H9 (cell line): ENCODE results near the gene DMD. TPM values are rescaled to one million over a fixed set of nuclear protein-coding genes. Genes with fewer than 3 reads are reported as not detected.

Experiments
- DNase-seq: peaks from one replicate; pipeline ENCODE4 v3.0.0-alpha.2; 2017
- H2AFZ ChIP-seq: one replicate; pipeline ENCODE4 v1.6.1; 2013; ENCODE audit warnings: mild to moderate bottlenecking, low read length, control low read depth, moderate library complexity
- H2AK5ac ChIP-seq: 2 replicates; pipeline ENCODE4 v1.6.1; 2013; ENCODE audit warnings: low read length, control low read depth, mixed read lengths; ENCODE audit not compliant: insufficient read length
- H2BK120ac ChIP-seq: one replicate; pipeline ENCODE4 v1.6.1; 2013; ENCODE audit warnings: low read depth, mild to moderate bottlenecking, low read length, control low read depth, inconsistent platforms; ENCODE audit not compliant: poor library complexity, severe bottlenecking
- H2BK12ac ChIP-seq: 2 replicates; pipeline ENCODE4 v1.6.1; 2013; ENCODE audit warnings: low read length, control low read depth, mixed read lengths, low read depth; ENCODE audit not compliant: insufficient read length
- H2BK15ac ChIP-seq: 2 replicates; pipeline ENCODE4 v1.6.1; 2013; ENCODE audit warnings: low read depth, low read length, control low read depth
- H2BK20ac ChIP-seq: one replicate; pipeline ENCODE4 v1.6.1; 2013; ENCODE audit warnings: low read depth, mild to moderate bottlenecking, low read length, control low read depth, inconsistent platforms; ENCODE audit not compliant: poor library complexity, severe bottlenecking
- H2BK5ac ChIP-seq: 2 replicates; pipeline ENCODE4 v1.6.1; 2013; ENCODE audit warnings: low read length, control low read depth, mixed read lengths; ENCODE audit not compliant: insufficient read length
- H3K14ac ChIP-seq: 2 replicates; pipeline ENCODE4 v1.6.1; 2013; ENCODE audit warnings: low read length, control low read depth; ENCODE audit not compliant: insufficient read depth
- H3K18ac ChIP-seq: 2 replicates; pipeline ENCODE4 v1.6.1; 2013; ENCODE audit warnings: low read depth, mild to moderate bottlenecking, mixed read lengths, low read length, control low read depth; ENCODE audit not compliant: insufficient read length
- H3K23ac ChIP-seq: 2 replicates; pipeline ENCODE4 v1.6.1; 2013; ENCODE audit warnings: low read length, control low read depth, mixed read lengths, low read depth; ENCODE audit not compliant: insufficient read length
- H3K23me2 ChIP-seq: 2 replicates; pipeline ENCODE4 v1.6.1; 2013; ENCODE audit warnings: low read depth, mild to moderate bottlenecking, mixed read lengths, low read length, control low read depth; ENCODE audit not compliant: insufficient read length, poor library complexity, severe bottlenecking
- H3K27ac ChIP-seq: 2 replicates; pipeline ENCODE4 v1.5.1; 2013; ENCODE audit warnings: low read length, control low read depth, mixed read lengths, low read depth; ENCODE audit not compliant: insufficient read length
- H3K27me3 ChIP-seq: 2 replicates; pipeline ENCODE4 v1.6.1; 2013; ENCODE audit warnings: low read length, control low read depth, inconsistent platforms; ENCODE audit not compliant: insufficient read depth
- H3K4ac ChIP-seq: 2 replicates; pipeline ENCODE4 v1.6.1; 2013; ENCODE audit warnings: low read depth, mild to moderate bottlenecking, control low read depth, inconsistent platforms, low read length, moderate library complexity
- H3K4me1 ChIP-seq: 2 replicates; pipeline ENCODE4 v1.6.1; 2013; ENCODE audit warnings: low read length, control low read depth, inconsistent platforms; ENCODE audit not compliant: insufficient read depth
- H3K4me2 ChIP-seq: 2 replicates; pipeline ENCODE4 v1.6.1; 2013; ENCODE audit warnings: low read length, control low read depth, mixed read lengths; ENCODE audit not compliant: insufficient read length, insufficient read depth
- H3K56ac ChIP-seq: 2 replicates; pipeline ENCODE4 v1.6.1; 2013; ENCODE audit warnings: low read depth, mild to moderate bottlenecking, mixed read lengths, low read length, control low read depth; ENCODE audit not compliant: insufficient read length
- H3K79me1 ChIP-seq: 2 replicates; pipeline ENCODE4 v1.6.1; 2013; ENCODE audit warnings: low read depth, mild to moderate bottlenecking, moderate library complexity, low read length, control low read depth, inconsistent platforms; ENCODE audit not compliant: insufficient read depth, poor library complexity, severe bottlenecking
- H3K79me2 ChIP-seq: 2 replicates; pipeline ENCODE4 v1.6.1; 2013; ENCODE audit warnings: low read length, control low read depth, inconsistent platforms; ENCODE audit not compliant: insufficient read depth
- H3K9ac ChIP-seq: 2 replicates; pipeline ENCODE4 v1.6.1; 2013; ENCODE audit warnings: low read length, control low read depth, mixed read lengths; ENCODE audit not compliant: insufficient read length; ENCODE audit errors: extremely low read depth
- H3K9me3 ChIP-seq: one replicate; pipeline ENCODE4 v1.6.1; 2013; ENCODE audit warnings: low read depth, low read length, inconsistent platforms; ENCODE audit not compliant: control insufficient read depth
- H3T11ph ChIP-seq: one replicate; pipeline ENCODE4 v1.6.1; 2013; ENCODE audit warnings: mild to moderate bottlenecking, low read length, control low read depth, inconsistent platforms
- H4K20me1 ChIP-seq: one replicate; pipeline ENCODE4 v1.6.1; 2013; ENCODE audit not compliant: control insufficient read depth, insufficient read length, insufficient read depth
- H4K5ac ChIP-seq: 2 replicates; pipeline ENCODE4 v1.6.1; 2013; ENCODE audit warnings: low read depth, mild to moderate bottlenecking, mixed read lengths, low read length, control low read depth; ENCODE audit not compliant: insufficient read length
- H4K8ac ChIP-seq: replicated peaks from 2 replicates; pipeline ENCODE4 v1.6.1; 2013; ENCODE audit warnings: low read length, control low read depth, mixed read lengths, low read depth; ENCODE audit not compliant: insufficient read length
- H4K91ac ChIP-seq: 2 replicates; pipeline ENCODE4 v1.6.1; 2013; ENCODE audit warnings: low read depth, mild to moderate bottlenecking, moderate library complexity, mixed read lengths, low read length, control low read depth; ENCODE audit not compliant: insufficient read length
- H3K27ac Mint-ChIP-seq, 3 experiments: 2 replicates in 2 of 3; 3 replicates in 1 of 3; pipeline ENCODE4 v1.8.0; 2020 to 2021; ENCODE audit warnings: mixed read lengths in 3 of 3, mild to moderate bottlenecking in 1 of 3, moderate library complexity in 1 of 3
- H3K27me3 Mint-ChIP-seq: 2 replicates; pipeline ENCODE4 v1.8.0; 2021; ENCODE audit warnings: low read depth, mild to moderate bottlenecking, moderate library complexity, mixed read lengths
- H3K36me3 Mint-ChIP-seq, 3 experiments: 2 replicates in 2 of 3; 3 replicates in 1 of 3; pipeline ENCODE4 v1.8.0; 2020 to 2021; ENCODE audit warnings: low read depth in 3 of 3, mixed read lengths in 3 of 3; ENCODE audit not compliant: insufficient read depth in 1 of 3
- H3K4me1 Mint-ChIP-seq, 2 experiments: 2 replicates each; pipeline ENCODE4 v1.8.0; 2020; ENCODE audit warnings: mixed read lengths in 2 of 2
- H3K4me3 Mint-ChIP-seq, 2 experiments: 2 replicates in 1 of 2; 3 replicates in 1 of 2; pipeline ENCODE4 v1.8.0; 2020 to 2021; ENCODE audit warnings: mild to moderate bottlenecking in 2 of 2, mixed read lengths in 2 of 2, moderate library complexity in 1 of 2
- H3K9me3 Mint-ChIP-seq, 2 experiments: 2 replicates in 1 of 2; 3 replicates in 1 of 2; pipeline ENCODE4 v1.8.0; 2020; ENCODE audit warnings: mild to moderate bottlenecking in 2 of 2, mixed read lengths in 2 of 2, moderate library complexity in 1 of 2
- CTCF ChIP-seq: fragments of 200-600 bp; sonication (generic); conservative IDR thresholded peaks from 3 replicates; pipeline ENCODE4 v1.8.0; 2021; ENCODE audit warnings: antibody characterized with exemption, mild to moderate bottlenecking
- WGBS: extraction: QIAGEN DNeasy Blood & Tissue Kit; methylation state at CpG from one replicate; pipeline ENCODE4 v1.1.7; 2013; ENCODE audit warnings: missing lambda C conversion rate, low lambda C conversion rate, mixed read lengths; ENCODE audit not compliant: insufficient read length; ENCODE audit errors: extremely low coverage; 5-methylcytosine and 5-hydroxymethylcytosine counted together
- total RNA-seq: library from RNA; stranded (reverse); gene quantifications from 2 replicates; pipeline ENCODE4 v1.2.1, GENCODE V29; 2021

DMD gene
- total RNA-seq, 1 experiment from 2014 or later: 3.8 TPM

GRCh38 chrX:31981546-31982062, 1229.7 kb downstream of the DMD start:
- H4K5ac ChIP-seq: no peak overlapping the region
- H3K9me3 ChIP-seq: no peaks in the 10 kb centered on the region
- no peak overlapping the region for H2AK5ac ChIP-seq
- H3K27me3 ChIP-seq: no peaks in the 10 kb centered on the region
- H3K79me2 ChIP-seq: no peaks in the 10 kb centered on the region
- H2BK20ac ChIP-seq: no peak overlapping the region
- H3T11ph ChIP-seq: no peak overlapping the region
- H3K4me3 Mint-ChIP-seq: no peak overlapping the region
- no peak overlapping the region for H2AFZ ChIP-seq
- no peak overlapping the region for H2BK120ac ChIP-seq
- no peaks in the 10 kb centered on the region for H3K36me3 Mint-ChIP-seq
- H4K20me1 ChIP-seq: no peaks in the 10 kb centered on the region
- H3K23me2 ChIP-seq: no peaks in the 10 kb centered on the region
- H4K8ac ChIP-seq: no peak overlapping the region
- H3K4me1 Mint-ChIP-seq: no peaks in the 10 kb centered on the region
- no peaks in the 10 kb centered on the region for H3K79me1 ChIP-seq
- no peak overlapping the region for H3K4me2 ChIP-seq
- H4K91ac ChIP-seq: no peak overlapping the region
- H3K27me3 Mint-ChIP-seq: no peaks in the 10 kb centered on the region
- H3K27ac Mint-ChIP-seq: no peak overlapping the region
- H3K4me1 ChIP-seq: no peaks in the 10 kb centered on the region
- no peak overlapping the region for H2BK12ac ChIP-seq
- no peak for DNase-seq
- no peak overlapping the region for H3K27ac ChIP-seq
- H2BK5ac ChIP-seq: no peak overlapping the region
- no peak for TF ChIP-seq CTCF
- H3K23ac ChIP-seq: no peak overlapping the region
- no peak overlapping the region for H3K14ac ChIP-seq
- H3K9ac ChIP-seq: no peak overlapping the region
- H3K56ac ChIP-seq: no peak overlapping the region
- no CpG with 5 or more reads among the region's 7 CpGs for WGBS
- peaks cover 48 to 51% of the 10 kb centered on the region in 2 experiments for H3K9me3 Mint-ChIP-seq
- no peak overlapping the region for H2BK15ac ChIP-seq
- no peak overlapping the region for H3K18ac ChIP-seq
- H3K4ac ChIP-seq: no peak overlapping the region
